ENCODE results near the gene SLC9A8. TPM values are rescaled to one million over a fixed set of nuclear protein-coding genes. Genes with fewer than 3 reads are reported as not detected.

SLC9A8 gene
- total and polyA plus RNA-seq, 9 of the 15 experiments (the other 6 are each of a cell fraction or from before 2014, with no cell fraction given), result 0.56 to 9.7 (median 5.0) TPM

GRCh38 chr20:49811825-49812506, 662 bp upstream of the SLC9A8 start (continued):
- TF ChIP-seq ZNF407 (IDR thresholded peaks at IDR 0.05; ENCODE audit: low read depth) (no peak), E2F1 (CRISPR knock-in tag; IDR thresholded peaks at IDR 0.05) (no peak), ZC3H11A (IDR thresholded peaks at IDR 0.05; ENCODE audit: low read depth, low read length) (no peak), ZNF518B (CRISPR knock-in tag; IDR thresholded peaks at IDR 0.05) (no peak), POLR2G (IDR thresholded peaks at IDR 0.05; ENCODE audit: low read depth, low read length) (no peak), ZFX (CRISPR knock-in tag; IDR thresholded peaks at IDR 0.05) (no peak), ZNF551 (CRISPR knock-in tag; IDR thresholded peaks at IDR 0.05) (no peak), HDAC2 (IDR thresholded peaks at IDR 0.05) (no peak), HMGN3 (IDR thresholded peaks at IDR 0.05; ENCODE audit: borderline replicate concordance, extremely low read depth, insufficient read length, low read depth, low read length) (no peak), ATF2 (CRISPR knock-in tag; IDR thresholded peaks at IDR 0.05) (no peak), MAZ (CRISPR knock-in tag; conservative IDR thresholded peaks at IDR 0.05 in 1 of 2, IDR thresholded peaks at IDR 0.05 in 1 of 2) (no peak), RBM34 (IDR thresholded peaks at IDR 0.05; ENCODE audit: borderline replicate concordance, insufficient read depth, low read length) (no peak)

Measured in K562 (cell line).